Adipose tissue (tissue), 3 donors: ENCODE data around the gene ATP9B. TPM values are rescaled to one million over a fixed set of nuclear protein-coding genes. Genes with fewer than 3 reads are reported as not detected.

Experiments
- H3K27ac ChIP-seq: one replicate; pipeline ENCODE4 v1.5.1; 2013; ENCODE audit warnings: low read depth, low read length
- WGBS, 3 donors: extraction: QIAGEN DNeasy Blood & Tissue Kit; methylation state at CpG; one replicate each; pipeline ENCODE4 v1.1.7; 2013; 5-methylcytosine and 5-hydroxymethylcytosine counted together
- polyA plus RNA-seq, 3 donors: library from polyadenylated mRNA; stranded (reverse); fragments of 200-250 nt; gene quantifications; one replicate each; pipeline ENCODE4 v1.2.3, GENCODE V29; 2013
- donor health status: healthy with polysubstance abuse.
- donor health status: Bipolar disorder and iron deficiency.
- donor health status: healthy.

The ATP9B gene
- polyA plus RNA-seq, 3 donors = 7.3 to 13.5 (median 9.3) TPM

- WGBS, 3 donors = 87 to 90% (median 90%) methylated on average over 17 of the region's 17 CpGs
- no peak overlapping the region for H3K27ac ChIP-seq
Measured at GRCh38 chr18:79353267-79353666, 284.1 kb downstream of the ATP9B start.

- H3K27ac ChIP-seq = no peak overlapping the region
- 87 to 94% (median 92%) methylated on average over 7 to 8 of the region's 8 CpGs for WGBS, 3 donors
Measured at GRCh38 chr18:79354350-79354749, 285.2 kb downstream of the ATP9B start.

GRCh38 chr18:79355433-79356335 is 286.5 kb downstream of the ATP9B start:
- no peak overlapping the region for H3K27ac ChIP-seq
- 87 to 92% (median 90%) methylated on average over 26 of the region's 26 CpGs for WGBS, 3 donors

- no peak overlapping the region for H3K27ac ChIP-seq
- 88 to 93% (median 89%) methylated on average over 5 of the region's 5 CpGs for WGBS, 3 donors
Measured at GRCh38 chr18:79356435-79356834, 287.2 kb downstream of the ATP9B start.

GRCh38 chr18:79360933-79361332 is 291.7 kb downstream of the ATP9B start:
- 94 to 97% (median 95%) methylated on average over 12 of the region's 12 CpGs for WGBS, 3 donors
- H3K27ac ChIP-seq = no peak overlapping the region

GRCh38 chr18:79361766-79362522 is 292.8 kb downstream of the ATP9B start:
- no peak overlapping the region for H3K27ac ChIP-seq
- 88 to 94% (median 92%) methylated on average over 20 of the region's 20 CpGs for WGBS, 3 donors

- 94 to 97% (median 97%) methylated on average over 13 of the region's 13 CpGs for WGBS, 3 donors
Measured at GRCh38 chr18:79365701-79366100, 296.5 kb downstream of the ATP9B start.

GRCh38 chr18:79366177-79367094 is 297.2 kb downstream of the ATP9B start:
- WGBS, 3 donors = 75 to 85% (median 83%) methylated on average over 27 to 29 of the region's 29 CpGs
- H3K27ac ChIP-seq = no peak overlapping the region

More at GRCh38 chr18:79365701-79366100, 296.5 kb downstream of the ATP9B start:
- H3K27ac ChIP-seq = no peak overlapping the region

- 91 to 95% (median 93%) methylated on average over 8 of the region's 8 CpGs for WGBS, 3 donors
- H3K27ac ChIP-seq = no peak overlapping the region
Measured at GRCh38 chr18:79367480-79367879, 298.3 kb downstream of the ATP9B start.

GRCh38 chr18:79367989-79368388 is 298.8 kb downstream of the ATP9B start:
- WGBS, 3 donors = 79 to 85% (median 85%) methylated on average over 18 of the region's 18 CpGs
- H3K27ac ChIP-seq = no peak overlapping the region

GRCh38 chr18:79368681-79369080 is 299.5 kb downstream of the ATP9B start:
- WGBS, 3 donors = 44 to 83% (median 44%) methylated on average over 15 of the region's 15 CpGs
- no peak overlapping the region for H3K27ac ChIP-seq

- H3K27ac ChIP-seq = no peak overlapping the region
- 75 to 85% (median 77%) methylated on average over 14 of the region's 14 CpGs for WGBS, 3 donors
Measured at GRCh38 chr18:79371561-79372121, 302.4 kb downstream of the ATP9B start.

- 89 to 94% (median 92%) methylated on average over 10 of the region's 10 CpGs for WGBS, 3 donors
- no peak overlapping the region for H3K27ac ChIP-seq
Measured at GRCh38 chr18:79372461-79372860, 303.3 kb downstream of the ATP9B start.

- no peak overlapping the region for H3K27ac ChIP-seq
- WGBS, 3 donors = 85 to 98% (median 91%) methylated on average over 2 of the region's 2 CpGs
Measured at GRCh38 chr18:79372991-79373390, 303.8 kb downstream of the ATP9B start.

- 94 to 96% (median 96%) methylated on average over 17 of the region's 17 CpGs for WGBS, 3 donors
- H3K27ac ChIP-seq = no peak overlapping the region
Measured at GRCh38 chr18:79373736-79374135, 304.5 kb downstream of the ATP9B start.

- no peak overlapping the region for H3K27ac ChIP-seq
- 87 to 93% (median 91%) methylated on average over 22 to 24 of the region's 32 CpGs for WGBS, 3 donors
Measured at GRCh38 chr18:79374408-79375171, 305.4 kb downstream of the ATP9B start.

GRCh38 chr18:79375441-79376154 is 306.4 kb downstream of the ATP9B start:
- H3K27ac ChIP-seq = no peak overlapping the region
- WGBS, 3 donors = 94 to 96% (median 96%) methylated on average over 10 of the region's 10 CpGs
